ENCODE measurements around the gene FAM187B.
A peak's percentile ranks its signal among the peaks of the same experiment; 100 is the strongest.
"Not testable (repeated sequence)": the region's sequence is repeated elsewhere in the genome, so short reads cannot be mapped to it uniquely, and the experiment has no call there.

FAM187B gene

DNA sequence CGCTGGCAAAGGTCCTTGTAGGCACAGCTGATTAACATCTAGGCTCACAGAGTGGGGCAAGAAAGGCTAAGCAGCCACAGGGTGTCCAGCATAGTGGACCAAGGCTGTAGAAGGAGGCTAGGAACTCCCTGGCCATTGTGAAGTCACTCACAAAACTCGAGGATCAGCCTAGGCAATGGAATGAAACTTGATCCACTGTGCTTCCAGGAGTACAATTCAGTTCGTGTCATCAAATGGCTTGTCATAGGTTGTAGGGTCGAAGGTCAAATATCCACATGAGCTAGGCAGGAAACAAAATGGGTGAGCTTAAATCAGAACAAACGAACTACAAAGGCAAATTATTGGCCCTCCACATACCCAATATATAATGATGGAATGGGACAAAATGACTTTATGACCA lies 4.4 kb upstream of the FAM187B start:
- DNase-seq, result no peak

- DNase-seq, result no peak
These were observed 3.6 kb upstream of the FAM187B start for GRCh38 chr19:35231956-35232645.

GRCh38 chr19:35229601-35230000 lies 1.1 kb upstream of the FAM187B start:
- DNase-seq, result no peak

- DNase-seq, result no peak
These were observed 1.8 kb downstream of the FAM187B start for GRCh38 chr19:35226748-35227147.

GRCh38 chr19:35225951-35226350 lies 2.6 kb downstream of the FAM187B start:
- no peak for DNase-seq

DNA sequence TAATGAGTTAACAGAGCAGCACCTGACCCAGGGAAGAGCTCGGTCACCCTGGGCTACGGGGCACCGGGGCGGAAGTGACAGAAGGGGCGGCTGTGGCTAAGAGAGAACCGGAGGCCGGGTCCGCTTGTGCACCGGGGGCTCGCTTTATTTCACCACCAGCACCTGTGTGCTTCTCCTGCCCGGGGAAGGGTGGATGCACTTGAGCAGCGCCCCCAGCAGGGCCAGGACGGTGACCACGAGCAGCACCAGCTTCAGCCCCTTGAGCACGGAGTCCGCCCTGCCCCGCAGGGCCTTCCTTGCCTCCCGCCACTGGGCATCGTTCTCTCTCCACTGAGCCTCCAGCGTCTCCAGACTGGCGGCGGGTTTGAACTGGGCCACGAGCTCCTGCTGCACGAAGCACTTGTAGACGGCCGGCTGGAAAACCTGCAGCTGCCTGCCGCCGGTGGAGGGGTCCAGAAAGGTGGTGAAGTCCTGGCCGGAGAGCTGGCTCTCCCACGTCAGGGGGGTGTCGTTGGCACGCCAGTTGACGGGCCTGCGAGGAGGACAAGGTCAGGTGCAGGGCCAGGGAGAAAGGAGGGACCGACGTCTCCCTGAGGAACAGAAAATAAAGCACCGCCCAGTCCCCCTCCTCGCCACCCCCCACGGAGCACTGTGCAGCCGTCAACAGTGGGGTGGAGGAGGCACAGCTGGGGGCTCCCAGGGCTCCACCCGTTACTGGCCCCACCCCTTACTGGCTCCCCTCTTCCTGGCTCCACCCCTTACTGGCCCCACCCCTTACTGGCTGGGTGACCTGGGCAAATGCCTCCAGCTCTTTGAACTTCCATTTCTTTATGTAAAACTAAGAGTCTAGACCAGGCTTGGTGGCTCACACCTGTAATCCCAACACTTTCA lies 3.6 kb downstream of the FAM187B start:
- DNase-seq, result no peak

GRCh38 chr19:35223862-35224505 lies 4.6 kb downstream of the FAM187B start:
- DNase-seq, result no peak

DNA sequence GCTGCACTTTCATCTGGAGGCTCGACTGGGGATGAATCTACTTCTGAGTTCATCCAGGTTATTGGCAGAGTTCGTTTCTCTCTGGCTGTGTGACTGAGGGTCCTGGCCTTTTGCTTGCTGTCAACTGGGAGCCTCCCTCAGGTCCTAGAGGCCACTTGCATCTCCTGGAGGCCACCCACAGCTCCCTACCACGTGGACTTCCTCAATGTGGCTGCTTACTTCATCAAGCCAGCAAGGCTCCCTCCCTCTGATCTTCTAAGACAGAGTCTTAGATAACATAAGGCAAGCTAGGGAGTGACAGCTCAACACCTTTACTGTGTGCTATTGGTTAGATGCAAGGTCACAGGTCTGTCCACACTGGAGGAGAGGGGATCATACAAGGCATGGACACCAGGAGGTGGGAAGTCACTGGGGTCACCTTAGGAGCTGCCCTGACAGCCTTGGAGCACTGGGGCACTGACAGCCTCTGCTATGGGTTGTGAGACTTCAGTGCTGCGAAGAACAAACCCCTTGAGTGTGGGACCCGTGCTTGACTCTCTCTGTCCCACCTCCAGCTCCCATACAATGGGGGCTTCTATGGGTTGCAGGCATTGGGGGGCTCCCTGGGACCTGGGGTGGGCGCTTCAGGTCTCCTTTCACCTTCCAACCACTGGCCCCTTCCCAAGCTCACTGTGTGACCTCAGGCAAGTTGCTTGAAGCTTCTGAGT lies 5.3 kb downstream of the FAM187B start:
- no peak for DNase-seq

DNA sequence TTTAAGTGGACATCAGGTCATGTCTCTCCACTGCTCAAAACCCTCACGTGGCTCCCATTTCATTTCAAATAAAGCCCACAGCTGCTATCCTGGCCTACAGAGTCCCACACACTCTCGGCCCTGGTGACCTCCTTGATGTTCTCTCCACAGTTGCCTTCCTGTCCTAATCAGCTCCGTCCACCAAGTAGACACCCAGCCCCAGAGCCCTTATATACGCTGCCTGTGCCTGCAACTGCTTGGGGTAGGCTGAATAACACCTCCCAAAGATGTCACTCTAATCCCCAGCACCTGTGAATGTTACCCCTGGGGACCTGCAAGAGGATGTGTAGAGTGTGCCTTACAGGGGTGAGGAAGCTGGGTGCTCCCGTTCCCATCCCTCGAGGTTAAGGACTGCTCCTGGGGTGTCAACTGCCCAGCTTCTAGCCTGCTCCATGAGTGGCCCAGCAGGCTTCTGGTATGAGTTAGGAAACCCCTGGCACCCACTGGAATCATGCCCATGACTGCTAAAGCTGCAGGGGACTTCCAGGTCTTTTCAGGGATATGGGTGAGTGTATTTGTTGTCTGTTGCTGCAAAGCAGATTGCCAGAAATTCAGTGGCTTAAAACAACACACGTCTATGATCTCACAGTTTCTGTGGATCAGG lies 6.0 kb downstream of the FAM187B start:
- no peak for DNase-seq

DNA sequence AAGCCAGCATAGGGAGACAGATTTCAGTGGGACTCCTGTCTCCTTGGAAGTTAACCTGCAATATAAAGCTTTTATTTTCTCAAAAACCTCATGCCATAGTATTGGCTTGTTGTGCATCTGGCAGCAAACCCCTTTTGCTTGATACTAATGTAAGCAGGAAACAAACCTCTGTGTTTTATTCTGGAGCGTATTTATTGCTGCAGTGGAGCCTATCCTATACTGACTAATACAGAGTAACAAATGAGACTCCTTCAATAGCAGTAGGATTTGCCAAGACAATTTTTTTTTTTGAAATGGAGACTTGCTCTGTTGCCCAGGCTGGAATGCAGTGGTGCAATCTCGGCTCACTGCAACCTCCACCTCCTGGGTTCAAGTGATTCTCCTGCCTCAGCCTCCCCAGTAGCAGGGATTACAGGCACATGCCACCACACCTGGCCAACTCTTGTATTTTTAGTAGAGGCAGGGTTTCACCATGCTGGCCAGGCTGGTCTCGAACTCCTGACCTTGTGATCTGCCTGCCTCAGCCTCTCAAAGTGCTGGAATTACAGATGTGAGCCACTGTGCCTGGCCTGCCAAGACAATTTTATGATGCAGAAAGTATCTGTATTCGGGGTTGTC lies 7.5 kb downstream of the FAM187B start:
- not testable (repeated sequence) for DNase-seq

GRCh38 chr19:35220315-35220921 lies 8.1 kb downstream of the FAM187B start:
- no peak for DNase-seq

DNA sequence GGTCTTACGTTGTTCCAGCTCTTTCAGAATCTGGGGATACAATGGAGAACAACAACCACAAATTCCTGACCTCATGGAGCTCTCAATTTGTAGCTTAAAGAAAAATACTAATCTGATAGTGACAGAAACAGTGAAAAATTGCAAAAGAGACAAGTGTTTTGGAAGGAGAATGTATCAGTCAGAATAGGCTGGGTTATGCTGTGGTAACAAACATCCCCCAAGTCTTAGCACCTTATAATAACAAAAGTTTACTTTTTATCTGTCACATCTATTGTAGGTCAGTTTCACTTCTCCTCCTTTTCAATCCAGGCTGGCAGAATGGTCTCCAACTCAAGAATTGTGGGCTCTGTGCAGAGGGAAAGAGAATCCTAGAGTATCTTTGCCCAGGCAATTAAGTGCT lies 9.5 kb downstream of the FAM187B start:
- no peak for DNase-seq

GRCh38 chr19:35217649-35217990 lies 10.9 kb downstream of the FAM187B start:
- no peak for DNase-seq

DNA sequence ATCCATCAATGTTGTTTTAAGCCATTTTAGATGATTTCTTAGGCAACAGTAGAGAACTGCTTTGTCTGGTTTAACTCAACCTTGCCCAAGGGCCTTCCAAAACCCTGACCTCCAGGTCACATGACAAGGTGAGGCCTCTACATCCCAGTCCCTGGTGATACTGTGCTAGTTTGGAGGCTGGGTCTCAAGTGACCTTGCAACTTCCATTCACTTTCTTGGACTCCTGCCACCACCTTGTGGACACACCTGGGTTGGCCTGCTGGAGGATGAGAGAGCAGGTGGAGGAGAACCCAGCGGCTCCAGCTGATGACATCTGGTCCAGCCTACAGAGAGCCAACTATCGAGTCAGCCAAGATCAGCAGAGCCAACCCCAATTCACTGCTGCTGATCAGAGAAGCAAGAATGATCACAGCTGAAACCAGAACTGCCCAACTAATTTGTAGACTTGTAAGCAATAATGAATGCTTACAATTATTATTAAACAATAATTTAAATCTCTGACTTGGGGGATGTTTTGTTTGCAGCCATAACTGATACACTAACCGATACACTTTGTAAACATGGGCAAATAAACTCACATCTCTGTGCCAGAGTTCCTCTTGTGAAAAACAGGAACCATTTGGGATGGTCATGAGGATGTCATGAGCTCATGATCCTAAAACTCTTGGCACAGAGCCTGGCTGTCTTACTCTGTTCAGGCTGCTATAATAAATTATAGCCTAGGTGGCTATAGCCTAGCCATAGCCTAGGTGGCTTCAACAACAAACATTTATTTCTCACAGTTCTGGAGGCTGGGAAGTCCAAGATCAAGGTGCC lies 11.5 kb downstream of the FAM187B start:
- no peak for DNase-seq

DNA sequence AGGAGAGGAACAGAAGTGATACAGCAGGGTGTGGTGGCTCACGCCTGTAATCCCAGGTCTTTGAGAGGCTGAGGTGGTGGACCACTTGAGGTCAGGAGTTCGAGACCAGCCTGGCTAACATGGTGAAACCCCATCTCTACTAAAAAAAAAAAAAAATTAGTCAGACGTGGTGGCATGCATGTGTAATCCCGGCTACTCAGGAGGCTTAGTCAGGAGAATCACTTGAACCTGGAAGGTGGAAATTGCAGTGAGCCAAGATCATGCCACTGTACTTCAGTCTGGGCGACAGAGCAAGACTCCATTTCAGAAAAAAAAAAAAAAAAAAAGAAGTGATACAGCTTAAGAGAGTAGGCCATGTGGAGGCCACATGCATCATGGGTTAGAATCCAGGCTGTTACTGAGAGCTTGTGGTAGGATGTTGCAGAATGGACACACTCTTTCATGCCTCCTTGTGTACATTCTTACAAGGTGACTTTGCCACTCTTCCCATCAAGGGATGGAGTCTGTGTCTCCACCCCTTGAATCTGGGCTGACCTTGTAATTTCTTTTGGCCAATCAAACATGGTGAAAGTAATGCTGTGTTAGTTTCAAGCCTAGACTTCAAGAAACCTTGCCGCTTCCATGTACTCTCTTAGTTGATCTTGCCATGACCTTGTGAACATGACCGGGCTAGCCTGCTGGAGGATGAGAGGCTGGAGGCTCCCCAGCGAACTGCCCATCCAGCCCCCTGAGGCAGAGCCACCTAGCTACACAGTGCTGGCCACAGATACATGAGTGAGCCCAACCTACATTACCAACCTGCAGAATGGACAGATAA lies 12.3 kb downstream of the FAM187B start:
- no peak for DNase-seq

DNA sequence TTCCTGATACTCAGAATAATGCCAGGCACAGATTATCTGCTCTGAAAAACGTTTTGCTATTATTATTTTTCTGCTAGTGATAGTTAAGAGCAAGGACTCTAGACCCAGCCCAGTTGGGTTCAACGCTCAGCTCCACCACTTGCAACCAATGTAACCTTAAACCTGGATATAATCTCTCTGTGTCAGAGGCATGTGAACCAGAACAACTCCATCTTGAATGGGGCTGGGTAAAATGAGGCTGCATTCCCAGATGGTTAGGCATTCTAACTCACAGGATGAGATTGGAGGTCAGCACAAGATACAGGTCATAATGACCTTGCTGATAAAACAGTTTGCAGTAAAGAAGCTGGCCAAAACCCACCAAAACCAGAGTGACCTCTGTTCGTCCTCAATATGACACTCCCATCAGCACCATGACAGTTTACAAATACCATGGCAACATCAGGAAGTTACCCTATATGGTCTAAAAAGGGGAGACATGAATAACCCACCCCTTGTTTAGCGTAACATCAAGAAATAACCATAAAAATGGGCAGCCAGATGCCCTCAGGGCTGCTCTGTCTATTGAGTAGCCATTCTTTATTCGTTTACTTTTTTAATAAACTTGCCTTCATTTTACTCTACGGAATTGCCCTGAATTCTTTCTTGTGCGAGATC lies 13.6 kb downstream of the FAM187B start:
- DNase-seq, result no peak

GRCh38 chr19:35213663-35214632 lies 14.6 kb downstream of the FAM187B start:
- peak; percentile 60 for DNase-seq

GRCh38 chr19:35212241-35212640 lies 16.3 kb downstream of the FAM187B start:
- DNase-seq, result no peak
